GM19193 (cell line): ENCODE data around the gene ARHGEF38.

ENCODE experiments used
- POLR2A ChIP-seq: IDR thresholded peaks from 4 replicates; pipeline ENCODE4 v1.6.1; 2011; ENCODE audit not compliant: insufficient read depth, insufficient read length; ENCODE audit errors: extremely low read depth

Gene ARHGEF38

DNA sequence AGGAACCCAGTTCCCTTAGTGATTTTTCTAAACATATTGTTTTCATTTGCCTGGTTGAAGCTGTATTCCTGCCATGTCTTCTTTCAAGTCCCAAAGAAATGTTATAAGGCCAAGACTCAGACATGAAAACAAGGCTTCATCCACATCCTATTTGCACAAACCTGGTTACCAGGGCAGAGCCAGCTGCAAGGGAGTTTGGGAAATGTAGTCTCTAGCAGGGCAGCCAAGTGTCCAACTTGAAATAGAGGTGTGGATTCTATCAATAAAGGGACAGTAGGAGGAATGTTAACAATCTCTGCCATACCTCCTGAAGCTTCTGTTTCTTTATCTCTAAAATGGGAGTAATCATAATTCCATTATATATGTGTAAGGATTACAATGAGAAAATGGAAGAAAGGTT lies 99.5 kb downstream of the ARHGEF38 start:
- no peak for TF ChIP-seq POLR2A

DNA sequence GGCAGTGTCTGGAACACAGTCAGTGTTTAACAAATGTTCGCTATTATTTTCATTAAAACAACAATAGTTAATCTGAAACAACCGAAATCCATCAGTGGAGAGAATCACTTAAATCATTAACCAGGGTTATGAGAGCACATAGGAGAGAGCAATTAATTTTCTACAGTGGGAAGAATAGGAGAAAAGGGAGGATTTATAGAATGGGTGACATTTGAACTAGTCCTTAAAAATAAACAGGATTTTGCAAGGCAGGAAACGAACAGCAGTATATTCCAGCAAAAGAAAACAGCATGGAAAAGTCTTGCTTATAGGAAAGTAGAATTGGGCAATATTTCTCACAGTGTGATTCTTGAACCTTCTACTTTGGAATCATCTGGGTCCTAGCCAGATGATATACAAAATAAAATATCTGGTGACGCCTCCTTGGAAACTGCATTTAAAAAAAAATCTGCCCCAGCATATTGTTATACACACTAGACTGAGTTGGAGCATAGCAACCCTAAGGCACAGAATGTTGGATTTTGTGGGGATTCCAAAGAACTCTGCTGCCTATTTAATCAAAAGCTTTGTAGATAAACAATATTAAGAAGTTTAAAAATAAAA lies 100.0 kb downstream of the ARHGEF38 start:
- TF ChIP-seq POLR2A, result no peak

- no peak for TF ChIP-seq POLR2A
Measured at GRCh38 chr4:105657117-105657765, 104.8 kb downstream of the ARHGEF38 start.

DNA sequence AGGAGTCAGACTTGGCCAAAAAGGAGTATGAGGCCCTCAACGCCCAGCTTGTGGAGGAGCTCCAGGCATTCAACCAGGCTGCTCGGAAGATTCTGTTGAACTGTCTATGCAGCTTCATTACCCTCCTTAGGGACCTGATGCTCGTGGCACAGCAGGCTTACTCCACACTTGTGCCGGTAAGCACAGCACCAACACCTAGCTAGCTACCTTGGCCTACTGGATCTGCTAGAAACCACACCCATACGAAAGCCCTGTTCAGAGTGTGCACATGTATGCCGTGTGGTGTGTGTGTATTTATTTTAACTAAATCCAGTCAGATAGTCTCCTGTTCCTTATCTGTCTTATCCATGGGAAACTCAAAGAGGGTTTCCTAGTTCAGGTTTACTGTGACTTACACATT lies 106.8 kb downstream of the ARHGEF38 start:
- no peak for TF ChIP-seq POLR2A

- TF ChIP-seq POLR2A, result no peak
Measured at GRCh38 chr4:105661028-105661427, 108.6 kb downstream of the ARHGEF38 start.

DNA sequence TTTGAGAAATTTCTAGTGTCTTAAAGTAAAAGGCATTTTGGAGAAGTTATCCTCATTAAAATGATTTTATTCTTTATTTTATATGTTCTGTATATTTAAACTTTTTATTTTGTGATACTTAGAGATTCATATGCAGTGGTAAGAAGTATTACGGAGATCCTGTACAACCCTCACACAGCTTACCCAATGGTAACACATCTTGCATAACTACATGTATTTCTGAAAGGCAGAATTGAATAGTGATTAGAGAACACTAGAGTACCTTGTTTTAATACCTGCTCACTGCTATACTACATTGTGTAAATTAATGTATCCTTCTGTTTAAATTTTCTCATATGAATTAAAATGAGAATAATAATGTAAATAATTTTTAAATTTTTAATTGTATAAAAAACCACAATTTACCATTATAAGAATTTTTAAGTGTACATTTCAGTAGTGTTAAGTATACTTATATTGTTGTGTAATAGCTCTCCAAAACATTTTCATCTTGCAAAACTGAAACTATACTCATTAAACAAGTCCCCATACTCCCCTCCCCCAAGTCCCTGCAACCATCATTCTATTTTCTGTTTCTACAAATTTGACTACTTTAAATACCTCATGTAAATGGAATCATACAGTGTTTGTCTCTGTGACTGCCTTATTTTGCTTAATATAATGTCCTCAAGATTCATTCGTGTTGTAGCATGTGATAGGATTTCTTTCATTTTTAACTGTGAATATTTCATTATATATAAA lies 110.7 kb downstream of the ARHGEF38 start:
- TF ChIP-seq POLR2A, result no peak

DNA sequence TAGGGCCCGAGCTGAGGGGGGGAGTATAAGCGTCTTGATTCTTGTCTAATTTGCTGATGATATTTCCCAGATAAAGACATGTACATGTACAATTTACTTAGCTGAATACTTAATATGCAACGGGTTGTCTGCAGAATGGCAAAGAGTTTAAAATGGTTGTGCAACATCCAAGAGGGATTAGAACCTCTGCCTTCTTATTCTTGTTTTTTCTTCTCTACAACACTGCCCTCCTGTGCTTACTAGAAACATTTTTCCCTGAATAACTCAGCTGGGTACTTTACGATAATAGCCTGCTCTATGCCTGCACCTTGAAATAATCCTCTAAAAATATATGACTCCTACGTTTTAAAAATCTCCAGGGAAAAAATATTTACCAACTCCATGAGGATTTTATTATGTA lies 114.3 kb downstream of the ARHGEF38 start:
- TF ChIP-seq POLR2A, result no peak

- TF ChIP-seq POLR2A, result no peak
Measured at GRCh38 chr4:105670684-105671083, 118.3 kb downstream of the ARHGEF38 start.

DNA sequence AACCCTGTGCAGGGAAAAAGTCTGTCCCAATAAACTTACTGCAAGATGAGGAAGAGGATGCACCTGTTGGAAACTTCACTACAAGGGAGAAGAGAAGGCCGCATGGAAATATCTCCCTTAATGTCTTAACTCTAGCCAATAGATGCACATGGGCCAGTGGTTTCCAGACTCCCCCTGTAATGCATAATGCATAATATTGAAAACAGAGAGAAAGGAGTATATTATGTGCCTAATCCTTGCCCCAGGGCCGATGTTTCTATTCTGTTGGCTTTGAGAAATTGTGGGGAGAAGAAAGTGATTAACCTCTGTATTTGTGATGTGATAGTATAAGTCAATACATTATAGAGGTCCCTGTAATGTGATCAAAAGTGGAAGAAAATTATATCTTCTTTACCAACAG lies 118.9 kb downstream of the ARHGEF38 start:
- TF ChIP-seq POLR2A, result no peak

GRCh38 chr4:105674011-105674410 lies 121.6 kb downstream of the ARHGEF38 start:
- TF ChIP-seq POLR2A, result no peak

- TF ChIP-seq POLR2A, result no peak
Measured at GRCh38 chr4:105677709-105678108, 125.3 kb downstream of the ARHGEF38 start.

DNA sequence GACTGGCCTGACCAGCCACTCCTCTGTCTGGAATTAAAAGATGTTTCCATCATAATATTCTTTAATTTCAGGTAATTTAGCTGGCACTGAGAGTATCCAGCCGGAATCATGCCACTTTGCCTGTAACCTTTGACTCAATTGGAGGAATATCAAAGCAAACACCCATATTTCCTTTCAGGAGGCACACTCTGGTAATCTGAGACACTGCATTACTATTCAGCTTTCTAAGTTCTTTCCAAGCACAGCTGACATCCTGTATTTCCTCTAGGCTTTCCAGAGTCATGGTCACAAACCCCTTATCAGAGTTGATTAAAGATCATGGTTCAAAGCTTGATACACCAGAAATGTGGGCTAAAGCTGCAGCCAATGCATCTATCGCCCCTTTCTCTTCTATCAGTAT lies 126.8 kb downstream of the ARHGEF38 start:
- TF ChIP-seq POLR2A, result no peak

- TF ChIP-seq POLR2A, result no peak
Measured at GRCh38 chr4:105683038-105683437, 130.6 kb downstream of the ARHGEF38 start.

- TF ChIP-seq POLR2A, result no peak
Measured at GRCh38 chr4:105686571-105686970, 134.2 kb downstream of the ARHGEF38 start.

DNA sequence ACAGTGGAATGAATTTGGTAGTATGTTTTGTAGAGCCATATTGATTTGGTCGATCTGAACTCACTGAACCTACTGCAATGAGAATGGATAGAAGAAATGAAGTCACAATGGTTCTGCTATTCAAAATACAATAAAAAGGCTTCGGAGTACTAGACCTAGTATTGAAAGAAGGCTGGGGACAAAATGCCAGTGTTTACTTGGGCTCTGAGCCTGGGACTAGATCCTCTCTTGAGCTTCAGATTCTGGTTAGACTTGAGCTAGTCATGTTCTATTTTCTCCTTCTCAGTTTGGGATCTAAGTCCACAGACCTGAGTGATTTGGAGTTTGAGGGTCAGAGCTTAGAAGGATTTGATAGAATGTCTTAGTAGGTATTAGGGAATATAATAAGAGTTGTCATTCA lies 146.2 kb downstream of the ARHGEF38 start:
- no peak for TF ChIP-seq POLR2A

DNA sequence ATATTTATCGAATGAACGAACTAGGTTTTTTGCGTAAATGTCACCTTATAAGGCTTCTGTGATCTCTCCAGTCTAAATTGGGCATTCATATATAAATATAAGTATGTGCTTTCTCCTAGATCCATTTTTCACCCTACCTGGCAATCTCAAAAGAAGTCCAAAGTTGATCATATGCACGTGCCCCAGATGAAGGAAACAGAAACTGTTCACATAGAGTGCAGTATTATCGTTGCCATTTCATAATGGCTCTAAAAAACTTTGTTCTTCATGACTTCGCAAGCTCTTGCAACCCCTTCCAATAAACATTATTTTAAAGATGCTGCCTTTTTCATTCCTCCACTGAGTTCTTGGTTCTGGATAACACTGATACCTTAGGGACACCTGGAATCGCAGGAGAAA lies 155.4 kb downstream of the ARHGEF38 start:
- no peak for TF ChIP-seq POLR2A
